Smooth muscle cell (in vitro differentiated cells): Measurements from ENCODE around the gene MDM2. TPM values are rescaled to one million over a fixed set of nuclear protein-coding genes. Genes with fewer than 3 reads are reported as not detected.

Experiments used
- DNase-seq: peaks from one replicate; lab custom pipeline; 2025; ENCODE audit not compliant: unreplicated experiment; lab: John Stamatoyannopoulos, UW
- H2AFZ ChIP-seq: fragments of 200-600 bp; sonication (generic); 2 replicates; pipeline ENCODE4 v1.6.0; 2016; ENCODE audit warnings: antibody characterized with exemption, low read depth, mild to moderate bottlenecking
- H3F3A ChIP-seq: fragments of 200-600 bp; sonication (generic); 2 replicates; pipeline ENCODE4 v1.6.0; 2017; ENCODE audit warnings: antibody characterized with exemption, low read depth
- H3K27ac ChIP-seq: fragments of 200-600 bp; sonication (generic); 2 replicates; pipeline ENCODE4 v1.5.1; 2016; ENCODE audit warnings: low read depth, mild to moderate bottlenecking
- H3K27me3 ChIP-seq: fragments of 200-600 bp; sonication (generic); 2 replicates; pipeline ENCODE4 v1.6.1; 2016; ENCODE audit warnings: low read depth, mild to moderate bottlenecking
- H3K36me3 ChIP-seq: fragments of 200-600 bp; sonication (generic); 2 replicates; pipeline ENCODE4 v1.5.1; 2016; ENCODE audit warnings: low read depth
- H3K4me1 ChIP-seq: fragments of 200-600 bp; sonication (generic); 2 replicates; pipeline ENCODE4 v1.5.1; 2016; ENCODE audit warnings: low read depth
- H3K4me2 ChIP-seq: fragments of 200-600 bp; sonication (generic); 2 replicates; pipeline ENCODE4 v1.6.0; 2016; ENCODE audit warnings: mild to moderate bottlenecking
- H3K4me3 ChIP-seq: fragments of 200-600 bp; sonication (generic); 2 replicates; pipeline ENCODE4 v1.5.1; 2016; ENCODE audit warnings: mild to moderate bottlenecking
- H3K79me2 ChIP-seq: fragments of 200-600 bp; sonication (generic); 2 replicates; pipeline ENCODE4 v1.6.0; 2016; ENCODE audit warnings: low read depth, mild to moderate bottlenecking
- H3K9ac ChIP-seq: fragments of 200-600 bp; sonication (generic); 2 replicates; pipeline ENCODE4 v1.6.0; 2016; ENCODE audit warnings: low read depth
- H3K9me3 ChIP-seq: fragments of 200-600 bp; sonication (generic); replicated peaks from 2 replicates; pipeline ENCODE4 v1.5.1; 2016; ENCODE audit warnings: low read depth
- H4K20me1 ChIP-seq: fragments of 200-600 bp; sonication (generic); 2 replicates; pipeline ENCODE4 v1.6.0; 2016; ENCODE audit warnings: low read depth
- CTCF ChIP-seq: fragments of 200-600 bp; sonication (generic); IDR thresholded peaks from 2 replicates; pipeline ENCODE4 v1.5.1; 2017; ENCODE audit warnings: borderline replicate concordance, mild to moderate bottlenecking, antibody characterized with exemption; ENCODE audit not compliant: insufficient read depth, poor library complexity, severe bottlenecking
- WGBS: methylation state at CpG from one replicate; pipeline ENCODE4 v1.1.7; 2016; ENCODE audit warnings: low lambda C conversion rate; 5-methylcytosine and 5-hydroxymethylcytosine counted together
- polyA plus RNA-seq: library from polyadenylated mRNA; unstranded; fragments of >200 nt; fragmentation: Nextera tagmentation; extraction: Ambion mirVana; gene quantifications from 2 replicates; pipeline ENCODE4 v1.2.1, GENCODE V29; 2016
- total RNA-seq: library from RNA; depleted of rRNA; stranded (reverse); fragments of >200 nt; gene quantifications from 2 replicates; pipeline ENCODE4 v1.2.3, GENCODE V29; 2014

The MDM2 gene
- total RNA-seq: 189 and 278 TPM in 2 replicates
- 43.4 and 80.2 TPM in 2 replicates for polyA plus RNA-seq

DNA sequence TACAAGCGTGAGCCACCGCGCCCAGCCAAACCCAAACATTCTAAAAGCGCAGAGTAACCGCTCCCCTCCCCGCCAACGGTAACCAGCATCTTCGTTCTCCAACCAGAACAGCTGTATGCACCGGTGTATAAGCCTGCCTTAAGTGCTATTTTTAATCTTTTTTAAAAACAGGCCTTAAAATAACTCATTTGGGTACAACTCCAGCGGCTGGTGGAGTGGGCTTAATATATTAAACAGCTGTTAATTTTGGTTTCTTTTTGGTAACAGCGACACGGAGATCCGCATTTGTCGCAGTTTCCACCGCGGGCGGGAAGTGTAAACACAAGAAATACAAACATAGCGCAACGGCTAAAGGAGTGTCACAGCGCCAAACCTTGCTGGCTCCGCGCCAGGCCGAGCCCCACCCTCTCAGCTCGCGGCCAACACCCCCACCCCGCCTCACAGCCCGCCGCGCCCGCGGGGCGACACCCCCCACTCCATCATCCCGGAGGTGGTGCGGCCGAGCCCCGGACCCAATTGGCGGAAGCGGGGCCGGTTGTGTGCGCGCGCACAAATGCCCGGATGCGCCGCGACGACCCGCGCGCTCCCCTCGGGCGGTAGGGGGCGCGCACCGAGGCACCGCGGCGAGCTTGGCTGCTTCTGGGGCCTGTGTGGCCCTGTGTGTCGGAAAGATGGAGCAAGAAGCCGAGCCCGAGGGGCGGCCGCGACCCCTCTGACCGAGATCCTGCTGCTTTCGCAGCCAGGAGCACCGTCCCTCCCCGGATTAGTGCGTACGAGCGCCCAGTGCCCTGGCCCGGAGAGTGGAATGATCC, at the start of gene MDM2:
TSS of gene MDM2 (plus strand) at position 602 of the 812 bp plus-strand sequence. CDS start 301 bp downstream, outside the sequence.
- Histone ChIP-seq H4K20me1 (peaks cover 38% of the 10 kb centered on the region), H3K9me3 (no peaks in the 10 kb centered on the region), H3K79me2 (peaks cover 38% of the 10 kb centered on the region), H3K36me3 (peaks cover 4% of the 10 kb centered on the region), H3K4me1 (peaks cover 13% of the 10 kb centered on the region), H3F3A (peaks cover 8% of the 10 kb centered on the region), H2AFZ (peak within 1 kb of the TSS; percentile 94), H3K9ac (peak within 1 kb of the TSS; percentile 97), H3K27me3 (no peaks in the 10 kb centered on the region), H3K27ac (peak within 1 kb of the TSS; percentile 99), H3K4me3 (peak within 1 kb of the TSS; percentile 73), H3K4me2 (peak within 1 kb of the TSS; percentile 98)
- peak; percentile 67 for TF ChIP-seq CTCF
- under 1% methylated on average over 56 of the region's 72 CpGs for WGBS
- peak; percentile 72 for DNase-seq

DNA sequence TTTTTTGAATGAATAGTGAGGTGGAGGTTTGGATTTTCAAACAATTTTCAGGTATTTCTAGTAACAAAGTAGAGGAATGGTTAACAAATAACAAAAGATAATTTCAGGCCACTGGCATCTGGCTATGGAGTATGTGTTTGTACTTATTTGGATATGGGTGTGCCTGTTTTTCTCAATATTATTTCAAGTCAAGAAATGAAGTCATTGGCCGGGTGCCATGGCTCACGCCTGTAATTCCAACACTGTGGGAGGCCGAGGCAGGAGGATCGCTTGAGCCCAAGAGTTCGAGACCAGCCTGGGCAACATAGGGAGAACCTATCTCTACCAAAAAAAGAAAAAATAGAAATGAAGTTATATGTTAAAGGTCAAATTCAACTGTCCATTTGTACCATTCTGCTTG, 48.1 kb upstream of the MDM2 start:
- Histone ChIP-seq H3K27ac (no peak overlapping the region), H3K36me3 (peaks cover 9% of the 10 kb centered on the region), H3K9me3 (no peaks in the 10 kb centered on the region), H3K4me1 (no peaks in the 10 kb centered on the region), H3K79me2 (no peaks in the 10 kb centered on the region), H4K20me1 (no peaks in the 10 kb centered on the region), H3K27me3 (no peaks in the 10 kb centered on the region), H2AFZ (no peak overlapping the region), H3K4me3 (no peak overlapping the region), H3F3A (no peaks in the 10 kb centered on the region), H3K4me2 (no peak overlapping the region), H3K9ac (no peak overlapping the region)
- no peak for TF ChIP-seq CTCF
- no peak for DNase-seq
- 96% methylated on average over 5 of the region's 5 CpGs for WGBS

- H3K27me3 ChIP-seq: no peaks in the 10 kb centered on the region
- no peak overlapping the region for H3K9ac ChIP-seq
- H3K4me2 ChIP-seq: no peak overlapping the region
- no peaks in the 10 kb centered on the region for H3K4me1 ChIP-seq
- 99% methylated on average over 7 of the region's 7 CpGs for WGBS
- DNase-seq: no peak
- no peaks in the 10 kb centered on the region for H4K20me1 ChIP-seq
- no peak overlapping the region for H3K27ac ChIP-seq
- no peak overlapping the region for H2AFZ ChIP-seq
- H3K36me3 ChIP-seq: peaks cover 9% of the 10 kb centered on the region
- H3K4me3 ChIP-seq: no peak overlapping the region
- no peaks in the 10 kb centered on the region for H3K9me3 ChIP-seq
- no peaks in the 10 kb centered on the region for H3F3A ChIP-seq
- no peaks in the 10 kb centered on the region for H3K79me2 ChIP-seq
- no peak for TF ChIP-seq CTCF
Observed at GRCh38 chr12:68760806-68761441, 47.1 kb upstream of the MDM2 start.

DNA sequence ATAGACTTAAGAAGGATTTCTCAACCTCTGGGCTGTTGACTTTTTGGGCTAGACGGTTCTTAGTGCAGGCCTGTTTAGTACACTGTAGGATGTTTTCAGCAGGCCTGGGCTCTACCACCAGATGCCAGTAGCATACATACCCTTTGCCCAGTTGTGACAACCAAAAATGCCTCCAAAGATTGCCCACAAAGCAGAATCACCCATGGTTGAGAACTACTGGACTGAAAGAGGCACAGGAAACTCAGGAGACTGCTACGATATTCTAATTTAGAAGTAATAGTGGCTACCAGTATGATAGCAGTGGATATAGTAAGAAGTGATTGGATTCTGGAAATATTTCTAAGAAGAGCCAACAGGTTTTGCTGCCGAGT, 46.5 kb upstream of the MDM2 start:
- Histone ChIP-seq H2AFZ (no peak overlapping the region), H3K9ac (no peak overlapping the region), H3K27me3 (no peaks in the 10 kb centered on the region), H3K4me3 (no peak overlapping the region), H3F3A (no peaks in the 10 kb centered on the region), H4K20me1 (no peaks in the 10 kb centered on the region), H3K4me2 (no peak overlapping the region), H3K9me3 (no peaks in the 10 kb centered on the region), H3K36me3 (peaks cover 6% of the 10 kb centered on the region), H3K79me2 (no peaks in the 10 kb centered on the region), H3K4me1 (no peaks in the 10 kb centered on the region), H3K27ac (no peak overlapping the region)
- no peak for TF ChIP-seq CTCF
- 98% methylated on average over 3 of the region's 3 CpGs for WGBS
- DNase-seq: no peak
